HepG2 (cell line): ENCODE data around the gene HOXB5. TPM values are rescaled to one million over a fixed set of nuclear protein-coding genes. Genes with fewer than 3 reads are reported as not detected.

Source experiments
- ATAC-seq: fragments of 200-7000 bp; cut with Tn5 transposase; 3 replicates; pipeline ENCODE4 v1.9.1; 2020; ENCODE audit warnings: mild to moderate bottlenecking, moderate library complexity
- BruUV-seq: library from RNA; stranded (reverse); fragments of 400-500 nt; replicated peaks from 2 replicates; lab custom pipeline; 2021; lab: Mats Ljungman, UMichigan
- CTCF ChIA-PET: fragments of 300-600 bp; formaldehyde crosslinking; extraction: SDS; loops from one replicate; lab custom pipeline; 2021; ENCODE audit warnings: low total read pairs, inconsistent platforms, low intra/inter-chr PET ratio; lab: Yijun Ruan, JAX
- POLR2A ChIA-PET: fragments of 350-600 bp; sonication (Branson Sonifier 250); formaldehyde crosslinking; loops from one replicate; lab custom pipeline; 2020; ENCODE audit warnings: antibody characterized with exemption, inconsistent platforms; lab: Yijun Ruan, JAX
- DNase-seq: peaks from one replicate; pipeline ENCODE4 v3.0.0-alpha.2; 2015; ENCODE audit warnings: low spot score
- FAIRE-seq: peaks from 3 replicates; lab custom pipeline; 2011; peaks lifted over from hg19 to GRCh38; lab: Jason Lieb, UNC
- H2AFZ ChIP-seq: one replicate; pipeline ENCODE4 v1.6.1; 2011; ENCODE audit warnings: low read length, inconsistent platforms
- H3K27ac ChIP-seq: fragments of 300-600 bp; 3 replicates; pipeline ENCODE4 v1.8.0; 2011; ENCODE audit warnings: mixed run types, mild to moderate bottlenecking, mixed read lengths, low read length, inconsistent platforms; ENCODE audit not compliant: insufficient read depth; ENCODE audit errors: extremely low read length
- H3K27me3 ChIP-seq, 2 experiments: fragments of 200-600 bp in 1 of 2; 2 replicates in 1 of 2; 3 replicates in 1 of 2; pipeline versions ENCODE4 v1.6.0 to v1.8.0; 2011; ENCODE audit warnings: low read length in 2 of 2, mild to moderate bottlenecking in 2 of 2, moderate library complexity in 2 of 2, inconsistent platforms in 1 of 2; ENCODE audit not compliant: insufficient read depth in 2 of 2, control insufficient read depth in 1 of 2
- H3K36me3 ChIP-seq, 2 experiments: fragments of 200-600 bp in 1 of 2; replicated peaks in 1 of 2; 2 replicates in 1 of 2; 3 replicates in 1 of 2; pipeline versions ENCODE4 v1.5.1 to v1.8.0; 2011; ENCODE audit warnings: low read length in 2 of 2, inconsistent platforms in 1 of 2; ENCODE audit not compliant: insufficient read depth in 2 of 2, control insufficient read depth in 1 of 2
- H3K4me1 ChIP-seq: 2 replicates; pipeline ENCODE4 v1.5.1; 2012; ENCODE audit warnings: low read length, inconsistent platforms; ENCODE audit not compliant: insufficient read depth
- H3K4me2 ChIP-seq: 2 replicates; pipeline ENCODE4 v1.6.0; 2011; ENCODE audit warnings: low read depth, low read length, inconsistent platforms
- H3K4me3 ChIP-seq, 3 experiments: fragments of 200-600 bp in 1 of 3; sonication (generic), shearing (Covaris generic) in 1 of 3; replicated peaks in 1 of 3; 2 replicates each; pipeline ENCODE4 v1.5.1; 2011 to 2016; ENCODE audit warnings: low read length in 3 of 3, inconsistent platforms in 2 of 3, low read depth in 2 of 3, mild to moderate bottlenecking in 2 of 3, control low read depth in 1 of 3, mixed read lengths in 1 of 3; ENCODE audit not compliant: insufficient read depth in 1 of 3
- H3K79me2 ChIP-seq: one replicate; pipeline ENCODE4 v1.6.1; 2011; ENCODE audit warnings: low read length, inconsistent platforms; ENCODE audit not compliant: insufficient read depth
- H3K9ac ChIP-seq: 2 replicates; pipeline ENCODE4 v1.6.0; 2011; ENCODE audit warnings: mild to moderate bottlenecking, low read depth, low read length, inconsistent platforms; ENCODE audit not compliant: insufficient read depth
- H3K9me3 ChIP-seq: 2 replicates; pipeline ENCODE4 v1.5.1; 2012; ENCODE audit warnings: mild to moderate bottlenecking, low read length
- H4K20me1 ChIP-seq: 2 replicates; pipeline ENCODE4 v1.6.0; 2011; ENCODE audit warnings: inconsistent platforms, mild to moderate bottlenecking, low read length, moderate library complexity; ENCODE audit not compliant: insufficient read depth
- ARNTL ChIP-seq: sonication (generic); formaldehyde crosslinking; IDR thresholded peaks from 2 replicates; pipeline ENCODE4 v1.4.0; 2020; ENCODE audit warnings: mild to moderate bottlenecking, missing genetic modification reagents
- HES4 ChIP-seq: sonication (generic); formaldehyde crosslinking; IDR thresholded peaks from 2 replicates; pipeline ENCODE4 v1.9.0; 2021; ENCODE audit warnings: mild to moderate bottlenecking, missing genetic modification reagents, borderline replicate concordance
- TOPORS ChIP-seq: sonication (generic); formaldehyde crosslinking; IDR thresholded peaks from 2 replicates; pipeline ENCODE4 v1.8.0; 2023; ENCODE audit warnings: mild to moderate bottlenecking, missing genetic modification reagents
- ZC3H13 ChIP-seq: sonication (generic); formaldehyde crosslinking; IDR thresholded peaks from 2 replicates; pipeline ENCODE4 v1.8.1; 2023; ENCODE audit warnings: mild to moderate bottlenecking, missing genetic modification reagents, moderate library complexity
- ZNF564 ChIP-seq: sonication (generic); formaldehyde crosslinking; IDR thresholded peaks from 2 replicates; pipeline ENCODE4 v1.8.1; 2023; ENCODE audit warnings: mild to moderate bottlenecking, missing genetic modification reagents
- WGBS: methylation state at CpG from one replicate; pipeline ENCODE4 v1.1.6; 2017; ENCODE audit warnings: low lambda C conversion rate; 5-methylcytosine and 5-hydroxymethylcytosine counted together
- in situ Hi-C: cut with HindIII; loops from 2 replicates; pipeline ENCODE4 v1.10.0; 2017; ENCODE audit warnings: low pct_unique_long_range_greater_than_20kb; ENCODE audit not compliant: extremely low pct_ligation_motif_present
- intact Hi-C: fragments of 100-400 bp; cut with micrococcal nuclease; formaldehyde crosslinking; loops from one replicate; pipeline ENCODE4 v1.10.0; 2022; ENCODE audit not compliant: unreplicated experiment
- polyA plus RNA-seq, 8 experiments: library from polyadenylated mRNA; depleted of rRNA in 3 of 8; stranded (reverse) in 7 of 8; unstranded in 1 of 8; fragments of >200 nt; fragmentation: Illumina TruSeq in 4 of 8; extraction: Trizol in 4 of 8; gene quantifications; 2 replicates each; pipeline versions ENCODE4 v1.2.1 to v1.2.3, GENCODE V29; 2011 to 2016; ENCODE audit warnings: low read depth in 4 of 8, missing spikeins in 1 of 8, mixed read lengths in 1 of 8; ENCODE audit not compliant: insufficient read depth in 1 of 8
- total RNA-seq, 5 experiments: library from RNA; depleted of rRNA; stranded (reverse); fragments of >200 nt; fragmentation: Illumina TruSeq; extraction: Trizol; gene quantifications; 2 replicates each; pipeline ENCODE4 v1.2.3, GENCODE V29; 2016; ENCODE audit warnings: low read depth in 1 of 5
- TF ChIP-seq, protein P1 (sequence below): sonication (generic); formaldehyde crosslinking; IDR thresholded peaks from 2 replicates; pipeline ENCODE4 v1.4.0; 2020; ENCODE audit warnings: missing genetic modification reagents
- TF ChIP-seq, protein P2 (sequence below): sonication (generic); formaldehyde crosslinking; IDR thresholded peaks from 2 replicates; pipeline ENCODE4 v1.4.0; 2020; ENCODE audit warnings: missing genetic modification reagents, borderline replicate concordance

Gene HOXB5
- total and polyA plus RNA-seq, 2 of the 13 experiments (the other 11 are each of a cell fraction or from before 2014, with no cell fraction given): not detected

DNA sequence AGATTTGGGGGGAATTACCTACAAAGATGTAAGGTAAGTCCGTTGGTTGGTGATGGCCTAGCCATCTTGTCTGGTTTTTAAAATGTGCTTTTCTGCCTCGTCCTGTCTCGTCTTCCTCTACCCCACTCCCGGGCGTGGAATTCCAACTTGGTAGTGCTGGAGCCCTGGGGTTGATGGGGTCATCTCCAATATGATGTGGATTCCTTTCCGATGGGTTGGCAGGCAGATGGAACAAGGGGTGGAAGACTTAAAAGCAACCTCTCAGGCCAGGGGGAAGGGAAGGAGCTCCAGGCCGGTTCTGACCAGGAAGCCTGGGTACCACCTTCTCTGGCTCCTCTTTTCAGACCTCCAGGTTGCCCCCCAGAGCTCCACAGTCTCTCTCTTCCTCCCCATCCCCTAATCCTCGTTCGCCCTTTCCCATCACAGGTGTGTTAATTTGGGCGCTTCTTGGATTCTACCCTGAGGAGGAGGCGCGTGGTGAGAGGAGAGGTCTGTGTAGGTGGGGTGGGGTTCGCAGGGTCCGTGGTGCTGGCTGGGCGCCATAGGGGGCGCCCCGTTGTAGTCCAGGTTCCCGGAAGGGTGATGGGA lies 43.6 kb downstream of the HOXB5 start (continued):
- TF ChIP-seq, protein P1, sequence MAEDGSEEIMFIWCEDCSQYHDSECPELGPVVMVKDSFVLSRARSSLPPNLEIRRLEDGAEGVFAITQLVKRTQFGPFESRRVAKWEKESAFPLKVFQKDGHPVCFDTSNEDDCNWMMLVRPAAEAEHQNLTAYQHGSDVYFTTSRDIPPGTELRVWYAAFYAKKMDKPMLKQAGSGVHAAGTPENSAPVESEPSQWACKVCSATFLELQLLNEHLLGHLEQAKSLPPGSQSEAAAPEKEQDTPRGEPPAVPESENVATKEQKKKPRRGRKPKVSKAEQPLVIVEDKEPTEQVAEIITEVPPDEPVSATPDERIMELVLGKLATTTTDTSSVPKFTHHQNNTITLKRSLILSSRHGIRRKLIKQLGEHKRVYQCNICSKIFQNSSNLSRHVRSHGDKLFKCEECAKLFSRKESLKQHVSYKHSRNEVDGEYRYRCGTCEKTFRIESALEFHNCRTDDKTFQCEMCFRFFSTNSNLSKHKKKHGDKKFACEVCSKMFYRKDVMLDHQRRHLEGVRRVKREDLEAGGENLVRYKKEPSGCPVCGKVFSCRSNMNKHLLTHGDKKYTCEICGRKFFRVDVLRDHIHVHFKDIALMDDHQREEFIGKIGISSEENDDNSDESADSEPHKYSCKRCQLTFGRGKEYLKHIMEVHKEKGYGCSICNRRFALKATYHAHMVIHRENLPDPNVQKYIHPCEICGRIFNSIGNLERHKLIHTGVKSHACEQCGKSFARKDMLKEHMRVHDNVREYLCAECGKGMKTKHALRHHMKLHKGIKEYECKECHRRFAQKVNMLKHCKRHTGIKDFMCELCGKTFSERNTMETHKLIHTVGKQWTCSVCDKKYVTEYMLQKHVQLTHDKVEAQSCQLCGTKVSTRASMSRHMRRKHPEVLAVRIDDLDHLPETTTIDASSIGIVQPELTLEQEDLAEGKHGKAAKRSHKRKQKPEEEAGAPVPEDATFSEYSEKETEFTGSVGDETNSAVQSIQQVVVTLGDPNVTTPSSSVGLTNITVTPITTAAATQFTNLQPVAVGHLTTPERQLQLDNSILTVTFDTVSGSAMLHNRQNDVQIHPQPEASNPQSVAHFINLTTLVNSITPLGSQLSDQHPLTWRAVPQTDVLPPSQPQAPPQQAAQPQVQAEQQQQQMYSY (CRISPR knock-in tag): no peak

DNA sequence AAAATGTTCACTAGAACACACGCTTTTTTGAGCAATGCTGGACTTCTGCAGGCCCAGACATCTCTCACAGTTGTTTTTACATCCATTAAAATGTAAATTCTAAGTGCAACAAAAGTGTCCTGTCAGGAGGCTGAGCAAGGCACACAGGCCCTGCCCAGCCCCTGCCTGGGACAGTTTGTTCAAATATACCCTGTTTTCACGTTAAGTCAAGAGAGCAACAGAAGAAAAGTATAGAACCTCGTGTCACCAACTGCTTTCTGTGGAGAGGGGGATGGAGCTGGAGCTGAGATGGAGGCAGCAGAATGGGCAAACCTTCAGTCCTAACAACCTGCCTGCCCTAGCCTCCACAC lies 44.3 kb downstream of the HOXB5 start:
- no peaks in the 10 kb centered on the region; the same call in 1 of the 2 replicates for H4K20me1 ChIP-seq
- no peak overlapping the region for H3K9ac ChIP-seq
- H3K9me3 ChIP-seq: no peaks in the 10 kb centered on the region
- ChIA-PET CTCF (no interaction called here), POLR2A (no interaction called here)
- ATAC-seq (no peak), FAIRE-seq (no peak), DNase-seq (no peak)
- H2AFZ ChIP-seq: no peak overlapping the region
- no peak overlapping the region for H3K4me3 ChIP-seq
- under 1% methylated on average over 3 of the region's 3 CpGs for WGBS
- TF ChIP-seq ZC3H13 (CRISPR knock-in tag) (no peak), TOPORS (CRISPR knock-in tag) (no peak), HES4 (no peak), ARNTL (CRISPR knock-in tag) (no peak), ZNF564 (CRISPR knock-in tag) (no peak)
- TF ChIP-seq, protein P2, sequence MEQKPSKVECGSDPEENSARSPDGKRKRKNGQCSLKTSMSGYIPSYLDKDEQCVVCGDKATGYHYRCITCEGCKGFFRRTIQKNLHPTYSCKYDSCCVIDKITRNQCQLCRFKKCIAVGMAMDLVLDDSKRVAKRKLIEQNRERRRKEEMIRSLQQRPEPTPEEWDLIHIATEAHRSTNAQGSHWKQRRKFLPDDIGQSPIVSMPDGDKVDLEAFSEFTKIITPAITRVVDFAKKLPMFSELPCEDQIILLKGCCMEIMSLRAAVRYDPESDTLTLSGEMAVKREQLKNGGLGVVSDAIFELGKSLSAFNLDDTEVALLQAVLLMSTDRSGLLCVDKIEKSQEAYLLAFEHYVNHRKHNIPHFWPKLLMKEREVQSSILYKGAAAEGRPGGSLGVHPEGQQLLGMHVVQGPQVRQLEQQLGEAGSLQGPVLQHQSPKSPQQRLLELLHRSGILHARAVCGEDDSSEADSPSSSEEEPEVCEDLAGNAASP: no peak
- no peak overlapping the region for H3K27ac ChIP-seq
- no TSS peak for BruUV-seq
- intact Hi-C loops (no loop called here), in situ Hi-C loops (no loop called here)
- no peak overlapping the region for H3K4me2 ChIP-seq
- no peaks in the 10 kb centered on the region for H3K79me2 ChIP-seq
- H3K4me1 ChIP-seq: no peaks in the 10 kb centered on the region
- no peaks in the 10 kb centered on the region for H3K36me3 ChIP-seq
- H3K27me3 ChIP-seq: peaks cover 14 to 94% of the 10 kb centered on the region in 2 experiments
